ENCODE data around the gene AKR7A3. TPM values are rescaled to one million over a fixed set of nuclear protein-coding genes. Genes with fewer than 3 reads are reported as not detected.

Gene AKR7A3
- total and polyA plus RNA-seq, 9 of the 15 experiments (the other 6 are each of a cell fraction or from before 2014, with no cell fraction given): 0.04 to 1.5 (median 0.44) TPM; not detected in 1

DNA sequence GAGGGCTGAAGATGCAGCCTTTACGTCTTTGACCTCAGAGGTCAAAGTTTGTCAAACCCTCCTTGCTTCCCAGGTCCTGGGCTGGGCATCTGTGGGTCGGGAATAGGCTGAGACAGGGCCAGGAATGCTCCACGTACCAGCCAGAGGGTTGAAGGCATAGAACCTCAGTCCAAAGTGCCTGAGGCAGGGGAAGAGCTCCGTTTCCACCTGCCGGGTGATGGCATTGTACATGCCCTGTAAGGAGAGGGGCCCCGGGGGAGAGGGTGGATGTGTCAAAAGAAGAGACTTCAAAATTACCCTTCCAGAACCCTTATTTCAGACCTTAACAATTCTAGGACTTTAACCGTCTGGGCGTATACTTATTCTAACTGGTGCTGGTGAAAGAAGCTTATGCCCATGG lies 3.7 kb downstream of the AKR7A3 start:
- FAIRE-seq: no peak
- H3K9me1 ChIP-seq (ENCODE audit: control insufficient read depth, insufficient read depth, low read length): no peaks in the 10 kb centered on the region
- DNase-seq (ENCODE audit: extremely low read depth in 1 of 4, low spot score in 3 of 4): no peak
- in situ Hi-C loops (cut with MboI): no loop called here
- no peak overlapping the region for H2AFZ ChIP-seq (ENCODE audit: low read depth, low read length)
- WGBS (ENCODE audit: insufficient coverage, low coverage, missing lambda C conversion rate): 48% methylated on average over 8 of the region's 8 CpGs
- H3K27ac ChIP-seq (ENCODE audit: extremely low read depth, low read depth, low read length): no peak overlapping the region
- H3K79me2 ChIP-seq (ENCODE audit: control insufficient read depth, insufficient read depth, low read length): no peaks in the 10 kb centered on the region
- ChIA-PET POLR2A (no interaction called here), CTCF (ENCODE audit: low intra/inter-chr PET ratio) (no interaction called here)
- H4K20me1 ChIP-seq (replicated peaks; ENCODE audit: control insufficient read depth, insufficient read depth, low read length): no peaks in the 10 kb centered on the region
- no peaks in the 10 kb centered on the region for H3K36me3 ChIP-seq (ENCODE audit: control insufficient read depth, insufficient read depth, low read length)
- H3K27me3 ChIP-seq (ENCODE audit: control insufficient read depth in 2 of 2, insufficient read depth in 2 of 2, low read length in 2 of 2): no peaks in the 10 kb centered on the region
- intact Hi-C loops (cut with micrococcal nuclease): no loop called here
- no peak overlapping the region for H3K9ac ChIP-seq (ENCODE audit: insufficient read depth in 1 of 2, low read depth in 2 of 2, low read length in 2 of 2)
- BruUV-seq (replicated peaks): no TSS peak
- no peak overlapping the region for H3K4me2 ChIP-seq (ENCODE audit: insufficient read depth, low read length)
- TF ChIP-seq RFX5 (IDR thresholded peaks at IDR 0.05; ENCODE audit: low read depth, low read length): no peak
- ATAC-seq: no peak
- no peaks in the 10 kb centered on the region for H3K9me3 ChIP-seq (replicated peaks; ENCODE audit: control insufficient read depth, insufficient read depth, low read depth, low read length)
- peaks cover 0 to 7% of the 10 kb centered on the region in 2 experiments; a peak in 1 of 5 replicates for H3K4me1 ChIP-seq (replicated peaks in 1 of 2; ENCODE audit: control insufficient read depth in 2 of 2, insufficient read depth in 2 of 2, low read length in 2 of 2)
- H3K4me3 ChIP-seq: no peak overlapping the region

- ChIA-PET POLR2A (interaction anchor here (0.9 kb wide), 1 partner anchor 20 kb away, joined by 3 read pairs; no protein-coding TSS in a partner anchor), CTCF (ENCODE audit: low intra/inter-chr PET ratio) (no interaction called here)
- in situ Hi-C loops (cut with MboI): no loop called here
- no peak for TF ChIP-seq DDX20 (tag; IDR thresholded peaks at IDR 0.05; ENCODE audit: low read depth)
- TF ChIP-seq MCM3 (IDR thresholded peaks at IDR 0.05): no peak
- no peak for TF ChIP-seq KDM2B (CRISPR knock-in tag; IDR thresholded peaks at IDR 0.05)
- TF ChIP-seq ZNF77 (CRISPR knock-in tag; IDR thresholded peaks at IDR 0.05): no peak
- no peak for TF ChIP-seq CEBPB (tag; IDR thresholded peaks at IDR 0.05)
- TF ChIP-seq CSDE1 (IDR thresholded peaks at IDR 0.05): no peak
- TF ChIP-seq ZNF12 (CRISPR knock-in tag; IDR thresholded peaks at IDR 0.05): no peak
- no peak for TF ChIP-seq ELK3 (CRISPR knock-in tag; IDR thresholded peaks at IDR 0.05)
- BruUV-seq (replicated peaks): no TSS peak
- Histone ChIP-seq H3K9me3 (replicated peaks; ENCODE audit: control insufficient read depth, insufficient read depth, low read depth, low read length) (no peaks in the 10 kb centered on the region), H3K4me2 (ENCODE audit: insufficient read depth, low read length) (no peak overlapping the region), H3K27ac (ENCODE audit: extremely low read depth, low read depth, low read length) (no peak overlapping the region), H3K27me3 (ENCODE audit: control insufficient read depth in 2 of 2, insufficient read depth in 2 of 2, low read length in 2 of 2) (no peaks in the 10 kb centered on the region), H3K9me1 (ENCODE audit: control insufficient read depth, insufficient read depth, low read length) (no peaks in the 10 kb centered on the region), H3K4me3 (no peak overlapping the region), H3K9ac (ENCODE audit: insufficient read depth in 1 of 2, low read depth in 2 of 2, low read length in 2 of 2) (peak overlapping the region in 1 of 2 experiments; percentile 57; a peak in 2 of 4 replicates), H3K79me2 (ENCODE audit: control insufficient read depth, insufficient read depth, low read length) (no peaks in the 10 kb centered on the region), H2AFZ (ENCODE audit: low read depth, low read length) (no peak overlapping the region), H3K36me3 (ENCODE audit: control insufficient read depth, insufficient read depth, low read length) (no peaks in the 10 kb centered on the region), H4K20me1 (replicated peaks; ENCODE audit: control insufficient read depth, insufficient read depth, low read length) (no peaks in the 10 kb centered on the region), H3K4me1 (replicated peaks in 1 of 2; ENCODE audit: control insufficient read depth in 2 of 2, insufficient read depth in 2 of 2, low read length in 2 of 2) (peaks cover 0 to 6% of the 10 kb centered on the region in 2 experiments; a peak in 1 of 5 replicates)
- intact Hi-C loops (cut with micrococcal nuclease): no loop called here
- DNase-seq (ENCODE audit: extremely low read depth in 1 of 4, low spot score in 3 of 4) (no peak), FAIRE-seq (no peak), ATAC-seq (no peak; the same call in 2 of the 3 replicates)
- WGBS (ENCODE audit: insufficient coverage, low coverage, missing lambda C conversion rate): 63% methylated on average over 8 of the region's 9 CpGs
Measured at GRCh38 chr1:19283891-19284290, 4.7 kb downstream of the AKR7A3 start.

Data from K562 (cell line).